Activated naive CD4-positive, alpha-beta T cell treated with anti-CD3 and anti-CD28 coated beads, Interleukin-2, amount 50 U/mL, for 72 hours (primary cell): ENCODE data around the gene RAF1. TPM values are rescaled to one million over a fixed set of nuclear protein-coding genes. Genes with fewer than 3 reads are reported as not detected.
A peak's percentile ranks its signal among the peaks of the same experiment; 100 is the strongest.
"Not testable (repeated sequence)": the region's sequence is repeated elsewhere in the genome, so short reads cannot be mapped to it uniquely, and the experiment has no call there.

Experiments
- ATAC-seq, 2 donors: fragments of 150-1000 bp; cut with Tn5 transposase; 2 replicates each; pipeline ENCODE4 v1.10.0; 2021; ENCODE audit warnings: mild to moderate bottlenecking in 2 of 2, moderate library complexity in 2 of 2
- DNase-seq, 2 donors: peaks; one replicate each; pipeline ENCODE4 v3.0.0; 2021 to 2022; ENCODE audit warnings: low spot score in 2 of 2
- H3K27ac Mint-ChIP-seq, 2 donors: one replicate each; pipeline ENCODE4 v1.8.0; 2022; ENCODE audit warnings: mild to moderate bottlenecking in 2 of 2, mixed read lengths in 2 of 2
- H3K36me3 Mint-ChIP-seq, 2 donors: one replicate each; pipeline ENCODE4 v1.8.0; 2022; ENCODE audit warnings: mixed read lengths in 2 of 2
- H3K9me3 Mint-ChIP-seq, 2 donors: one replicate each; pipeline ENCODE4 v1.8.0; 2022; ENCODE audit warnings: mixed read lengths in 2 of 2
- total RNA-seq, 2 donors: library from RNA; stranded (reverse); gene quantifications; one replicate each; pipeline ENCODE4 v1.2.3, GENCODE V29; 2022

Gene RAF1
- total RNA-seq, 2 donors from 2014 or later = 75.9 to 97.0 TPM

- Mint-ChIP-seq H3K27ac (peak overlapping the region in 1 of 2 donors; percentile 91), H3K36me3 (peaks cover 18 to 24% of the 10 kb centered on the region in 2 donors), H3K9me3 (no peaks in the 10 kb centered on the region)
- DNase-seq (no peak), ATAC-seq (no peak)
These were observed 4.5 kb downstream of the RAF1 start for GRCh38 chr3:12659316-12660015.

- ATAC-seq = peak; percentile 21 to 53
- peaks cover 10 to 18% of the 10 kb centered on the region in 2 donors for H3K36me3 Mint-ChIP-seq
- peak overlapping the region; percentile 37 to 61 for H3K27ac Mint-ChIP-seq
These were observed 5.3 kb downstream of the RAF1 start for GRCh38 chr3:12658593-12659058.

GRCh38 chr3:12656850-12657249 is 7.1 kb downstream of the RAF1 start:
- no peaks in the 10 kb centered on the region for H3K9me3 Mint-ChIP-seq
- H3K36me3 Mint-ChIP-seq = peaks cover 0 to 9% of the 10 kb centered on the region in 2 donors
- no peak for DNase-seq
- no peak overlapping the region for H3K27ac Mint-ChIP-seq
- no peak for ATAC-seq

More at GRCh38 chr3:12658593-12659058, 5.3 kb downstream of the RAF1 start:
- H3K9me3 Mint-ChIP-seq = no peaks in the 10 kb centered on the region
- DNase-seq = no peak

GRCh38 chr3:12656193-12656592 is 7.7 kb downstream of the RAF1 start:
- H3K27ac Mint-ChIP-seq = peak overlapping the region in 1 of 2 donors; percentile 10
- no peaks in the 10 kb centered on the region for H3K9me3 Mint-ChIP-seq
- ATAC-seq = peak in 1 of 2 donors; percentile 5

GRCh38 chr3:12655701-12656100 is 8.2 kb downstream of the RAF1 start:
- ATAC-seq = peak; percentile 30 to 49
- Mint-ChIP-seq H3K27ac (peak overlapping the region in 1 of 2 donors; percentile 10), H3K9me3 (no peaks in the 10 kb centered on the region), H3K36me3 (peaks cover 0 to 9% of the 10 kb centered on the region in 2 donors)
- no peak for DNase-seq

More at GRCh38 chr3:12656193-12656592, 7.7 kb downstream of the RAF1 start:
- H3K36me3 Mint-ChIP-seq = peaks cover 0 to 9% of the 10 kb centered on the region in 2 donors
- DNase-seq = no peak

- no peak for DNase-seq
- no peaks in the 10 kb centered on the region for H3K9me3 Mint-ChIP-seq
- H3K36me3 Mint-ChIP-seq = peaks cover 0 to 9% of the 10 kb centered on the region in 2 donors
- peak overlapping the region in 1 of 2 donors; percentile 5 for H3K27ac Mint-ChIP-seq
- no peak for ATAC-seq
These were observed 10.2 kb downstream of the RAF1 start for GRCh38 chr3:12653747-12654146.

GRCh38 chr3:12648384-12648959 is 15.4 kb downstream of the RAF1 start:
- no peak overlapping the region for H3K27ac Mint-ChIP-seq
- no peaks in the 10 kb centered on the region for H3K36me3 Mint-ChIP-seq
- DNase-seq = no peak

GRCh38 chr3:12644331-12644937 is 19.5 kb downstream of the RAF1 start:
- DNase-seq (no peak), ATAC-seq (no peak)
- H3K36me3 Mint-ChIP-seq = peaks cover 0 to 11% of the 10 kb centered on the region in 2 donors
- no peaks in the 10 kb centered on the region for H3K9me3 Mint-ChIP-seq
- no peak overlapping the region for H3K27ac Mint-ChIP-seq

More at GRCh38 chr3:12648384-12648959, 15.4 kb downstream of the RAF1 start:
- H3K9me3 Mint-ChIP-seq = no peaks in the 10 kb centered on the region
- ATAC-seq = peak in 1 of 2 donors; percentile 66

- peaks cover 0 to 11% of the 10 kb centered on the region in 2 donors for H3K36me3 Mint-ChIP-seq
- H3K27ac Mint-ChIP-seq = no peak overlapping the region
- DNase-seq (no peak), ATAC-seq (no peak)
- no peaks in the 10 kb centered on the region for H3K9me3 Mint-ChIP-seq
These were observed 20.2 kb downstream of the RAF1 start for GRCh38 chr3:12643724-12644123.

- no peak for DNase-seq
- Mint-ChIP-seq H3K9me3 (no peaks in the 10 kb centered on the region), H3K27ac (no peak overlapping the region), H3K36me3 (peaks cover 0 to 11% of the 10 kb centered on the region in 2 donors)
- ATAC-seq = no peak
These were observed 20.9 kb downstream of the RAF1 start for GRCh38 chr3:12643010-12643380.

- H3K27ac Mint-ChIP-seq, DNase-seq, ATAC-seq, H3K9me3 Mint-ChIP-seq: not testable (repeated sequence)
- H3K36me3 Mint-ChIP-seq = peaks cover 0 to 11% of the 10 kb centered on the region in 2 donors
These were observed 23.1 kb downstream of the RAF1 start for GRCh38 chr3:12640853-12641252.

- ATAC-seq (peak; percentile 24 to 67), DNase-seq (no peak)
- Mint-ChIP-seq H3K9me3 (no peaks in the 10 kb centered on the region), H3K27ac (no peak overlapping the region), H3K36me3 (peaks cover 0 to 17% of the 10 kb centered on the region in 2 donors)
These were observed 25.8 kb downstream of the RAF1 start for GRCh38 chr3:12638105-12638504.

- Mint-ChIP-seq H3K9me3 (no peaks in the 10 kb centered on the region), H3K36me3 (peaks cover 0 to 6% of the 10 kb centered on the region in 2 donors), H3K27ac (no peak overlapping the region)
- DNase-seq (no peak), ATAC-seq (no peak)
These were observed 30.8 kb downstream of the RAF1 start for GRCh38 chr3:12633108-12633507.

GRCh38 chr3:12632523-12632922 is 31.4 kb downstream of the RAF1 start:
- no peaks in the 10 kb centered on the region for H3K9me3 Mint-ChIP-seq
- ATAC-seq (no peak), DNase-seq (no peak)
- peaks cover 0 to 6% of the 10 kb centered on the region in 2 donors for H3K36me3 Mint-ChIP-seq
- peak overlapping the region in 1 of 2 donors; percentile 42 for H3K27ac Mint-ChIP-seq

- not testable (repeated sequence) for DNase-seq, H3K27ac Mint-ChIP-seq, H3K36me3 Mint-ChIP-seq, H3K9me3 Mint-ChIP-seq
- peak; percentile 24 to 80 for ATAC-seq
These were observed 33.1 kb downstream of the RAF1 start for GRCh38 chr3:12630843-12631242.

GRCh38 chr3:12630292-12630691 is 33.6 kb downstream of the RAF1 start:
- no peak overlapping the region for H3K27ac Mint-ChIP-seq
- peaks cover 0 to 6% of the 10 kb centered on the region in 2 donors for H3K36me3 Mint-ChIP-seq
- H3K9me3 Mint-ChIP-seq = no peaks in the 10 kb centered on the region
- DNase-seq = no peak
- no peak for ATAC-seq

- no peak for DNase-seq
- no peak for ATAC-seq
- no peak overlapping the region for H3K27ac Mint-ChIP-seq
- H3K9me3 Mint-ChIP-seq = no peaks in the 10 kb centered on the region
- peaks cover 0 to 6% of the 10 kb centered on the region in 2 donors for H3K36me3 Mint-ChIP-seq
These were observed 34.4 kb downstream of the RAF1 start for GRCh38 chr3:12629560-12629959.
